ENCODE results near the gene EOLA2.
"Not testable (repeated sequence)": the region's sequence is repeated elsewhere in the genome, so short reads cannot be mapped to it uniquely, and the experiment has no call there.

The EOLA2 gene

DNA sequence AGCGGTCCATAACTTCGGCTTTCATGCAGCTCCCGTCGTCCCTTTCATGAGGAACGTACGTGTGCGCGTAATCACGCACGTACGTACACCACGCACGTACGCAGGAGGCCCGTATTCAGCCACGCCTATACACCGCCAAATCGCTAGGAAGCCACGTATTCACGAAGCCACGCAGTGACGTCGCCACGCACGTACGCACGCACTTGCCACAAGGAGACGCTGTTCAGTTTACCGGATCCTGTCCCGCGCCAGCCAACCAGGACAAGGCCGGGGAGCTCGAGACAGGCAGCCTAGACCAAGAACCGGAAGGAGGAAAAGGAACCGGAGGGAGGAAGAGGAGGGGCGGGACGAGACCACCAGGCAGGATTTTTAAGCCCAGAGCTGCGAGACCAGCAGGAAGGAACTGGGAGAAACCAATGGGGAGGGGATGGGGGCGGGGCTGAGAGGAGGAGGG is at the start of gene EOLA2:
TSS of gene EOLA2 (minus strand) at position 65 of the 454 bp plus-strand sequence. CDS start 4,617 bp downstream, outside the sequence.
- peaks cover 39% of the 10 kb centered on the region for H3K36me3 Mint-ChIP-seq (ENCODE audit: low read depth)
- peak within 1 kb of the TSS; percentile 99 for H3K27ac Mint-ChIP-seq
- no peaks in the 10 kb centered on the region for H3K9me3 Mint-ChIP-seq
- peak within 1 kb of the TSS; percentile 85 for H3K4me3 Mint-ChIP-seq
- intact Hi-C loops (cut with micrococcal nuclease) = no loop called here
- no peaks in the 10 kb centered on the region for H3K27me3 Mint-ChIP-seq
- H3K4me1 Mint-ChIP-seq (ENCODE audit: low read depth) = peaks cover 24% of the 10 kb centered on the region

DNA sequence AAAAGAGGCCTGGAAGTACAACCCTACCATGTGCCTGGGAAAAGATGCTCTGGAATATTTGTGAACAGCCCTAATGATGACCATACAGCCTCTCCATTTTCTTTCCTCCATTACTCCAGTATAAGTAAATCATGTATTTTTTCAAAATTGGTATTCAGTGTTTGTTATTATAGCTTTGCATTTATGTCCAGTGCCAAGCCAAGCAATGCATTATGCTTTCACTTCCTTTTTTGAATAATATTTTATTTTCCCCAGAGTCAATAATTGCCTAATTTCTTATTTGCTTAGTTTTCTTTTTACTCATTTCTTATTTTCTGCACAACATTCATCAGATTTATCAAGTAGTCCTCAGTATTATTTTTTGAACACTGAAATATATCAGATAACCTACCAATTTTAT is 49.3 kb upstream of the EOLA2 start:
- peaks cover 24% of the 10 kb centered on the region for H3K36me3 Mint-ChIP-seq (ENCODE audit: low read depth)
- no peak overlapping the region for H3K4me3 Mint-ChIP-seq
- H3K27ac Mint-ChIP-seq = no peak overlapping the region
- intact Hi-C loops (cut with micrococcal nuclease) = no loop called here
- H3K9me3 Mint-ChIP-seq = no peaks in the 10 kb centered on the region
- H3K27me3 Mint-ChIP-seq = no peaks in the 10 kb centered on the region
- peaks cover 5% of the 10 kb centered on the region for H3K4me1 Mint-ChIP-seq (ENCODE audit: low read depth)

DNA sequence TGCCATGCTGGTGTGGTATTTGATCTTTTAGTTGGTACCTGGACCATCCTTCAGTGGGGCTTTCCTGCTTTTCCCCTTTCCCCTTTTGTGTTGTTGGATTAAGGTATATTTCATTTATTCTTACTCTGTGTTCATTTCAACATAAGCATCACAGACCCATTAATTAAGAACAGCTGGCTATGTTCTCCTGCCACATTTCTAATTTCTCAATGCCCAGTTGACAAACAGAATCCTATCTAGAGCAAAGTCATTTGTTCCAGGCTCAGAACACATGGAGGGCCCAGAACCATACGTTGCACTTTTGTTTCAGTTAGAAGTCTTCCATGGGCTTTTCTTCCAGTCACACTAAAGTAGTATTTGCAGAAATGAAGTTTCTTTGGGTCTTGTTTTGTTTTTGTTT is 46.1 kb upstream of the EOLA2 start:
- no peaks in the 10 kb centered on the region for H3K27me3 Mint-ChIP-seq
- H3K36me3 Mint-ChIP-seq (ENCODE audit: low read depth) = peaks cover 24% of the 10 kb centered on the region
- no peak overlapping the region for H3K4me3 Mint-ChIP-seq
- intact Hi-C loops (cut with micrococcal nuclease) = no loop called here
- H3K27ac Mint-ChIP-seq = no peak overlapping the region
- no peaks in the 10 kb centered on the region for H3K9me3 Mint-ChIP-seq
- peaks cover 5% of the 10 kb centered on the region for H3K4me1 Mint-ChIP-seq (ENCODE audit: low read depth)

DNA sequence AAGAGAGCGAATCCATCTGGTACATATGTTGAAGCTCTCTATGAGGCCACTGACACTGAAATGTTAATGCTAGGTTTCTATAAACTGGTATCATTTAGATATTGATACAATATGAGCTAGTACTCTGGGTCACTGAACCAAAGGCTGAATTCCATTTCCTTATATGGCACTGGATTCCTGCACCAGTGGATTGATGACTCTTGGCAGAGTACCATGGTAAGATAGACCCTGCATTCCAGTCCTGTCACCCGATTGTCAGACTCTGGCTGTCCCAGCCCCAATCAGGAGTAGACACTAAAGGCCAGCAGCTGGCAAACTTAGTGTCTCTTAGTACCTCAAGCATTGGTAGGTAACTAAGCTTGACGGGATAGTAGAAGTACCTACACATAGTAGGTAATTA is 44.0 kb upstream of the EOLA2 start:
- Mint-ChIP-seq H3K27ac (no peak overlapping the region), H3K9me3 (no peaks in the 10 kb centered on the region), H3K36me3 (ENCODE audit: low read depth) (peaks cover 25% of the 10 kb centered on the region), H3K27me3 (no peaks in the 10 kb centered on the region), H3K4me3 (no peak overlapping the region), H3K4me1 (ENCODE audit: low read depth) (peaks cover 8% of the 10 kb centered on the region)
- intact Hi-C loops (cut with micrococcal nuclease) = no loop called here

DNA sequence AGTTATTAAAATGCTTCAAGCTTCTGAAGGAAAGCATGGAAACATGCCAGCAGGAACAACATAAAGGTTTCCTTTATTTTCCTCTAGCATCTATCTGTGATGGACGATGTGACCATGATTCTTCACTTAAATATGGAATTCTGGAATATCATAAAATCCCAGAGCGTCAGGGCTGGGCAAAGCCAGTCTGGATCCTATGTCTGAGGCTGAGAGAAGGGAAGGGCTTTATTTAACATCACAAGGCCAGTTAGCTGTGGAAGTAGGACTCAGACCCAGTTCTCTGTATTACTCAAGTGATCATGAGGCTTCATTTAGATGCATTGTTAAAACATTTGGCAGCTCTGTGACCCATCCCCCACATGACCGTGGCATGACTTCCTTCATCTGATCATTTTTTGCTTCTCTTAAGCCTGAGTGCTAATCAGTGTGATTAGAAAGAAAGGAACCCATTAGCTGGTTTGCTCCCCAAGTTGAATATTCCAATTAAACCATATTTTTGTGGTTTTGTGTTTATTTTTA is 40.9 kb upstream of the EOLA2 start:
- Mint-ChIP-seq H3K27ac (no peak overlapping the region), H3K27me3 (no peaks in the 10 kb centered on the region), H3K9me3 (no peaks in the 10 kb centered on the region), H3K4me1 (ENCODE audit: low read depth) (peaks cover 8% of the 10 kb centered on the region), H3K4me3 (no peak overlapping the region), H3K36me3 (ENCODE audit: low read depth) (peaks cover 17% of the 10 kb centered on the region)
- intact Hi-C loops (cut with micrococcal nuclease) = no loop called here

DNA sequence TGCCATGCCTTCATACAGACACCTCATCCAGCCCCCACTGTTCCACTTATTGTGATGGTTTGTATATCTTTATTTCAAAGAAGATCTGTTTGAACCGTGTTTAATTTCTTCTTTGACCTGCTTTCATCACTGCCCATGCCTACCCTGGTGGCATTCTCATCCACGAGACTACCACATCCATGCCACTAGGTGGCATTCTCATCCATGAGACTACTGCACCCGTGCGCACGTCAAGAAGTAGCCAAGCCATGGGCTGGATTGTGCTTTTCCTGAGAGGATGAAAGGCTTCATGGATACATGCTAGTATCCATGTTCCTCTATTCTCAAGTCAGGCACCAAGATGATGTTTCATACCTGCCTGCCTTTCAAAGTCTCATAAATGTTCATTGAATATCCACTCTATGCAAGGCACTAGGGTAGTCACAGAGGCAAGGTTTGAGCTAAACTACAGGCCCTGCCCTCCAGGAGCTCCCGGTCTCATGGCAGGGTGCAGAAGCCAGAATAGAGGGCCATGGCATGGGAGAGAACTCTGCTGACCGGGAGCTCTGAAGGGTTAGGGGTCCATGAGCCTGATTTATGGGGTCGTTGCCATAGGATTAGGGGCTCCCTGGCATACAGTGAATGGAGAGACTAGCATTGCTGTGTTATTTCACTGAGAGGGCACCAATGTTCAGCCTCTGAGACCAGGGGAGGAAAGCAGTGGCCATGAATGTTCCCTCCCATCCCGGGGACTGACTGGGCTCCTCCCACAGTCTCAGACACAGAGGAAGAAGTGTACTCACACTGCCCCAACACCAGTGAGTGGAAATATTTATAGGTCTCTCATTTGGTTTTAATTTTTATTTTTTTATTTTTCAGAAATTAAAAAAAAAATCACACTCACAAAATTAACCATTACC is 24.8 kb upstream of the EOLA2 start:
- peaks cover 30% of the 10 kb centered on the region for H3K36me3 Mint-ChIP-seq (ENCODE audit: low read depth)
- intact Hi-C loops (cut with micrococcal nuclease) = loop anchor here (5.0 kb wide), 1 partner anchor 524 kb away; no protein-coding TSS in a partner anchor
- no peaks in the 10 kb centered on the region for H3K27me3 Mint-ChIP-seq
- H3K27ac Mint-ChIP-seq = no peak overlapping the region
- H3K4me3 Mint-ChIP-seq = no peak overlapping the region
- H3K4me1 Mint-ChIP-seq (ENCODE audit: low read depth) = no peaks in the 10 kb centered on the region
- no peaks in the 10 kb centered on the region for H3K9me3 Mint-ChIP-seq

DNA sequence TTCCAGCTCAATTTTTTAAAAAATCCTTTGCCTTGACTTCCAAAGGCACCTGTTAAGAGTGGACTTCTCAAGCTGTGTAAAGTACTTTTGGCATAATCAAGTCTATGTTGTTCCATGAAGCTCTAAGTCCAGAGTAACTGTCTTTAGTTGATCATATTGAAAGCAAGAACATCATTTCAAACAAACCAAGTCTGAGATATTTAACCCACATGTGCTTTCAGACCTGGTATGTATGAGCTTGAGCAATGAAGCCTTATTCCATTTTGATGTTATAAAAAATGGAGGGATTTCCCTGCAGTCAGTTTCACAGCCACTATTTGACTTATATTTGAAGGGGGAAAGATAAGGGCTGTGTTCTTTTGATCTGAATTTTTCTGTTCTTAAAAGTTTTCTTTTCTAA is 23.7 kb upstream of the EOLA2 start:
- Mint-ChIP-seq H3K4me3 (no peak overlapping the region), H3K36me3 (ENCODE audit: low read depth) (peaks cover 29% of the 10 kb centered on the region), H3K27ac (no peak overlapping the region), H3K27me3 (no peaks in the 10 kb centered on the region), H3K9me3 (no peaks in the 10 kb centered on the region), H3K4me1 (ENCODE audit: low read depth) (no peaks in the 10 kb centered on the region)
- intact Hi-C loops (cut with micrococcal nuclease) = loop anchor here (5.0 kb wide), 1 partner anchor 525 kb away; no protein-coding TSS in a partner anchor

DNA sequence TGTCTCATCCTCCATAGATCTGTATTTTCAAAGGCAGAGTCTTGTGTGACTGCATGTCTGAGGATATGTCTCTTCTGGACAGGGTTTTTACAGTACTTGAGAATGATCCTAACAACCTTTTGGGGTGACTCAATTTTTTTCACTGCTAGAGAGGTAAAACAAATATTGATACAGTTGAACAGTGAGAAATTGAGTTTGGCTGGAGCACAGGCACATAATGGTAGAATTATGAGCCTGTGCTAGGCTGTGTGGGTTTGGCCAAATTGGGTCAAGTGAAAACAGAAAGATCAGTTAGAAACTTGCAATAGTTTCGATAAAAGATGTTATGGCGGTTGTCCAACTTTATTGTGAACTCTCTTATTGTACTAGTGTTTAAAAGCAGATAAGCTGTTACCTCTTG is 23.3 kb upstream of the EOLA2 start:
- H3K4me3 Mint-ChIP-seq = no peak overlapping the region
- peaks cover 33% of the 10 kb centered on the region for H3K36me3 Mint-ChIP-seq (ENCODE audit: low read depth)
- no peaks in the 10 kb centered on the region for H3K27me3 Mint-ChIP-seq
- no peaks in the 10 kb centered on the region for H3K4me1 Mint-ChIP-seq (ENCODE audit: low read depth)
- H3K9me3 Mint-ChIP-seq = no peaks in the 10 kb centered on the region
- H3K27ac Mint-ChIP-seq = no peak overlapping the region
- intact Hi-C loops (cut with micrococcal nuclease) = loop anchor here (5.0 kb wide), 1 partner anchor 526 kb away; no protein-coding TSS in a partner anchor

DNA sequence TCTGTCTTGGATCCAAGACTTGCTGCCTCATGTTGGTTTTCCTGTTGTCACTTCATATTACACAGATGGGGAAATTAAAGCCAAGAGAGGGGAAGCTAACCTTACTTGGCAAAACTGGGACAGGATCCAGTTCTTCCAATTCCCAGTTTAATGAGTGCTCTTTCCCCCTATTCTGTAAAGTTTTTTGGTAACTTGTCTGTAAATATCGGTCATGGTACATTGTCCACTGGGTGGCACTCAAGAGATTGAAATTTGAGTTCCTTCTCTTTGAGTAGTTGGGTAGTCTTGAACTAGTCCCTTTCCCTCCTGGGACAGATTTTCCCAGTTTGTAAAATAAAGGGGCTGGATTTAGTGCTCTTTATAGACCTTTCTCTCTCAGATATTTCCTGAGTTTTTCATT is 12.4 kb upstream of the EOLA2 start:
- Mint-ChIP-seq H3K36me3 (ENCODE audit: low read depth) (peaks cover 62% of the 10 kb centered on the region), H3K9me3 (no peaks in the 10 kb centered on the region), H3K4me1 (ENCODE audit: low read depth) (no peaks in the 10 kb centered on the region), H3K4me3 (no peak overlapping the region), H3K27ac (no peak overlapping the region), H3K27me3 (no peaks in the 10 kb centered on the region)
- intact Hi-C loops (cut with micrococcal nuclease) = no loop called here

DNA sequence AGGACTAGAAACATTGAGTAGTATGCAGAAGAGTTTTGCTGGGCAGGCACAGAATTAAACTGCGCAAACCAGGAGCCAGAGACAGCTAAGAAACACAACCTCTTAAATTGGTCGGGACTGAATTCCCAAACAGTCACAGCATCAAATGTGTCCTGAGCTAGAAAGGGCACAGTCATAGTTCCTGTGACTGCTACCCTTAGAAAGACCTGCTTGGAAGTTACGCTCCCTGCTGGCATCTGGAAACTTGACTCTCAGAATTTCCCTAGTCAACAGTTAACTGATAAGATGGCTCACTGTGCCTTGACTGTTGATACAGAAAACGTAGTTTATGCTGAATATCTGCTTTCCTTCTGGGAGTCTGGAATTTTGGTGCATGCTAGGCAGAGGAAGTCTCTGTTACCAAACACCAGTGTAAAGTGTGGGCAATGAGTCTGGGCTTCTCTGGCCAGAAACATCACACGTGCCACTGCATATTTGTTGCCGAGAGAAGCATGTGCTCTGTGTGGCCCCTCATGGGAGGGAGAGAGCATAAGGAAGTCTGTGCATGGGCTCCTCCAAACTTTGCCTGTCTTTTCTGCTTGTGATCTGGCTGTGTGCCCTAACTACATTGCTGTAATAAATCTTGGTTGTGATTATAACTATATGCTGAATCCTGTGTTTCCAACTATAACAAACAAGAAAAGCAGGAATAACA is 11.6 kb upstream of the EOLA2 start:
- H3K27me3 Mint-ChIP-seq = no peaks in the 10 kb centered on the region
- peaks cover 2% of the 10 kb centered on the region for H3K4me1 Mint-ChIP-seq (ENCODE audit: low read depth)
- intact Hi-C loops (cut with micrococcal nuclease) = no loop called here
- H3K4me3 Mint-ChIP-seq = no peak overlapping the region
- peaks cover 65% of the 10 kb centered on the region for H3K36me3 Mint-ChIP-seq (ENCODE audit: low read depth)
- no peak overlapping the region for H3K27ac Mint-ChIP-seq
- no peaks in the 10 kb centered on the region for H3K9me3 Mint-ChIP-seq

DNA sequence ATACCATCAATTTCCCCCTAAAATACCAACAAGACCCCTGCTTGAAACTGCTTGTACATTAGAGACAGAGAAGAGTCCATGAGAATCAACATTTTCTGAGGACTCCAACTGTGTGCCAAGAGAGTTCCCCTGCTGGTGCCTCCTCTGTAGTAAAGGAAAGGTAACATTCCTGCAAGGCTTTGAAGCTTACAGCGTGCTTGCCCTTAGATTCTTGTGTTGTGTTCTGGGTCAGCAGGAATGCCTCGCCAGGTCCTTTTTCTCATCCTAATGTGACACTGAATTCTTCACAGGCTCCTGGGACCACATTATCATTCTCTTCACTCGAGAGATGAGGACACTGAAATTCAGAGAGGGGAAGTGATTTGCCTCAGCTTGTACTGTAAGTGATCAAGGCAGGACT is 9.7 kb upstream of the EOLA2 start:
- Mint-ChIP-seq H3K27me3 (no peaks in the 10 kb centered on the region), H3K9me3 (no peaks in the 10 kb centered on the region), H3K4me3 (no peak overlapping the region), H3K36me3 (ENCODE audit: low read depth) (peaks cover 68% of the 10 kb centered on the region), H3K27ac (no peak overlapping the region), H3K4me1 (ENCODE audit: low read depth) (peaks cover 21% of the 10 kb centered on the region)
- intact Hi-C loops (cut with micrococcal nuclease) = no loop called here

DNA sequence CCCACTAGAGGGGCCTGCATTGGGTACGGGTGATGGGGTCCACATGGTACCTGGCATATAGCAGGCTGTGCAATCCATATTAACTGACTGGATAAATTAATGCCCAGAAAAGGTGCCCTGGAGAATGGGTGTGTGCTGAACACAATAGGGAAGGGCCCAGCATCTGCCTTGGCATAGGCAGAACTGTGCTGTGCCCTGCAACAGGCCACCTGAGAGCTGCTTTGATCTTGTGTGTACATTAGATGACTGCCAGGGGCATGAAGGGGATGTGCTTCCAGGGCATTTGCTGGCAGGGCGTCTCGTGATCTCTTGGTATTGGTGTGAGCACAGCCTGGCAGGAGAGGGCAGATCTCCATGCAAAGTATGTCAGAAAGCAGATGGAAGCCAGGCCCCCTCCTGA is 8.6 kb upstream of the EOLA2 start:
- intact Hi-C loops (cut with micrococcal nuclease); H3K27me3 Mint-ChIP-seq; H3K27ac Mint-ChIP-seq; H3K4me3 Mint-ChIP-seq; H3K9me3 Mint-ChIP-seq: not testable (repeated sequence)
- Mint-ChIP-seq H3K4me1 (ENCODE audit: low read depth) (peaks cover 27% of the 10 kb centered on the region), H3K36me3 (ENCODE audit: low read depth) (peaks cover 70% of the 10 kb centered on the region)

DNA sequence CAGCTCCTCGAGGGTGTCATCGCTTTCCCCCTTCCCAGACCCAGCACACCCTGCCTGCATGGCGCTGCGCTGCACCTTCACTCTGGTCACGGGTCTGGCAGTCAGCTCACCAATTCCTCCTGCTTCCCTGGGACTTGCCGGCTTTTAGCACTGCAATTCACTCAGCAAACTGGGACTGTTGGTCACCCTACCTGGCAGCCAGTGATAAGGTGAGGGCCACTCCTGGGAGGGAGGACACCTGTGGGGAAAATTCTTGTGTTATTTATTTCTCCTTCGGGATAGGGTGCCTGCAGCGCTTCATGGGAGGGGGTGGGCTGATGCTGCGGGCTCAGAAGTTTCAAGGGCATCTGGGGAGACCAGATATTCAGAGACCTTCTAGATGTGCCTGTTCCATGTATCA is 7.5 kb upstream of the EOLA2 start:
- H3K9me3 Mint-ChIP-seq; intact Hi-C loops (cut with micrococcal nuclease); H3K27ac Mint-ChIP-seq; H3K27me3 Mint-ChIP-seq; H3K4me3 Mint-ChIP-seq: not testable (repeated sequence)
- Mint-ChIP-seq H3K4me1 (ENCODE audit: low read depth) (peaks cover 34% of the 10 kb centered on the region), H3K36me3 (ENCODE audit: low read depth) (peaks cover 62% of the 10 kb centered on the region)

DNA sequence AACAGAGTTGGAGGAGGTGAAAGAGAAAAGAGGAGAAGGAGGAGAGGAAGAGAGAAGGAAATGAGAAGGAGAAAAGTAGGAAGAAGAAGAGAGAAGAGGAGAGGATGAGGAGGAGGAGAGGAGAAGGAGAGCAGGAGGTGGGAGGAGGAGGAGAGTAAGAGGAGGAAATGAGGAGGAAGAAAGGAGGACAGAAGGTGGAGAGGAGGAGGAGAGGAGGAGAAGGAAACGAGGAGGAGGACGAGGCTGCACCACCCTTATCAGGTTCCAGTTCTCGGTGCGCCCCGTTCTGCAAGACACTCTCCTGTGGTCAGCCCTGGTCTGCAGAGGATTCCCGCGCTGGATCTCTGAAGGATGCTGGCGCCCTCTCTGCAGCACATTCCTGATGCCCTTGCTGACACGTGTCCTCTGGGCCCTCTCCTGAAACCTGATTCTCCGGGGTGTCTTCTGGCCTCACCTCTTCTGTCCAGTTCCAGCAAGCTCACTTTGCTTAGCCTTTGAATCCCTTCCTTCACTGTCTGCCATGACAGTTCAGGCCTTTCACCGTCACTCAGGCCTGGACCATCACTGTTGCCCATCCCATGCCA is 6.9 kb upstream of the EOLA2 start:
- Mint-ChIP-seq H3K36me3 (ENCODE audit: low read depth) (peaks cover 64% of the 10 kb centered on the region), H3K27ac (peak overlapping the region; percentile 57), H3K4me1 (ENCODE audit: low read depth) (peaks cover 34% of the 10 kb centered on the region)
- H3K4me3 Mint-ChIP-seq; H3K27me3 Mint-ChIP-seq; H3K9me3 Mint-ChIP-seq; intact Hi-C loops (cut with micrococcal nuclease): not testable (repeated sequence)
